Peyer's patch (tissue), 4 donors: ENCODE measurements around the gene DPM2. TPM values are rescaled to one million over a fixed set of nuclear protein-coding genes. Genes with fewer than 3 reads are reported as not detected.

ENCODE experiments used
- DNase-seq, 3 donors: peaks; one replicate each; pipeline ENCODE4 v3.0.0-alpha.2; 2017 to 2019
- H3K27ac ChIP-seq, 4 donors: fragments of 200-600 bp; sonication (generic); one replicate each; pipeline ENCODE4 v1.5.1; 2016 to 2019
- H3K27me3 ChIP-seq, 2 donors: fragments of 200-600 bp; sonication (generic); one replicate each; pipeline ENCODE4 v1.5.1; 2019
- H3K36me3 ChIP-seq, 3 donors: fragments of 200-600 bp; sonication (generic); one replicate each; pipeline ENCODE4 v1.5.1; 2016 to 2019
- H3K4me1 ChIP-seq, 4 donors: fragments of 200-600 bp; sonication (generic); one replicate each; pipeline ENCODE4 v1.5.1; 2016 to 2019
- H3K4me3 ChIP-seq, 4 donors: fragments of 200-600 bp; sonication (generic); 1 replicate in 3 of 4; 2 replicates in 1 of 4; pipeline ENCODE4 v1.5.1; 2016 to 2019; ENCODE audit warnings: mild to moderate bottlenecking in 1 of 4
- H3K9me3 ChIP-seq, 4 donors: fragments of 200-600 bp; sonication (generic); one replicate each; pipeline ENCODE4 v1.5.1; 2016 to 2019; ENCODE audit warnings: mild to moderate bottlenecking in 1 of 4
- POLR2A ChIP-seq, 2 donors: fragments of 450-650 bp; IDR thresholded peaks; one replicate each; pipeline ENCODE4 v1.5.1; 2017; ENCODE audit warnings: antibody characterized with exemption in 2 of 2, mild to moderate bottlenecking in 2 of 2, moderate library complexity in 2 of 2
- total RNA-seq, 4 donors: library from RNA; depleted of rRNA; stranded (reverse); fragments of >200 nt; gene quantifications; one replicate each; pipeline ENCODE4 v1.1.0, GENCODE V29; 2016
- TF ChIP-seq, protein P1 (sequence below), 6 experiments: fragments of 450-650 bp in 4 of 6; fragments of 200-600 bp in 2 of 6; sonication (generic) in 1 of 6; IDR thresholded peaks; one replicate each; pipeline ENCODE4 v1.5.1; 2017 to 2019; ENCODE audit warnings: antibody characterized with exemption in 6 of 6, mild to moderate bottlenecking in 3 of 6, moderate library complexity in 1 of 6

DPM2 gene
- total RNA-seq, 4 donors from 2014 or later = 20.6 to 27.3 (median 22.1) TPM

DNA sequence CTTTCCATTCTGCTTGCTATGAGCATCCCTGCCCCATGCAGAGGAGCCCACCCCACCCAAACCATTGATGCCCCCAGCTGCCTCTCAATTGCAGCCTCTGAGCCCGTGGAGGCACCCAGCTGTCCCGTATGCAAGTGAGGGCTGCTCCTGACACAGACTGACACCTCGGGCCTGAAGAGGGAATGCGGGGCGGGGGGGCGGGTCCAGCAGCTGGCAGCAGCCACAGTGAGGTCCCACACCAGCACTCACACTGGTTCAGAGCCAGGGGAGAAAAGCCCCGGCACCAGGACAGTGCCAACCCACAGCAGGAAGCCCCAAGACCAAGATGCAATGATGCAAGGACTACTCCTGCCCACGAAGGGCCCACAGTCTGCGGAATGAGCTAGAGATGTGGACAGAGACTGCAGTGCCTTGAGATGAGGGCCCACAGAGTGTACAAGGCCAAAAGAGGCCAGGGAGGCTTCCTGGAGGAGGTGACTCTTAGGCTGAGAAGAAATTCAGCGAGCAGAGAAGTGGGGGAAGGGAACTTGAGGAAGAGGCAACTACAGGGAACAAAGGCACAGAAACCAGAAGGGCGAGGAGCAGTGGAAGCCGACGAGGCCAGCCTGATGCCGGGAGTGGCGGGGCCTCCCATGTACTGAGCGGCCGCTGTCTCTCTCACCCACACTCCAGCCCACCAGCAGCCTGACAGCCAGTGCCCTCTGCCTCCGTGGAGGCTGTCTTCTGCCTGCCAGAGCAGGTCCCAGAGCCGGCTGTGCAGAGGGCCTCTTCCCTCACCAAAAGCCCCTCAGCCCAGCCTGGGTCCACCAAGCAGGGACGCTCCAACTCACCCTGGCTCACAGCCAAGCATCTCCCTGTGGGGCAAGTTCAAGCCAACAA lies 33.9 kb upstream of the DPM2 start:
- Histone ChIP-seq H3K27me3 (no peaks in the 10 kb centered on the region), H3K27ac (peak overlapping the region; percentile 95 to 99 (median 96)), H3K36me3 (no peaks in the 10 kb centered on the region), H3K9me3 (no peaks in the 10 kb centered on the region), H3K4me3 (peak overlapping the region; percentile 0 to 97 (median 23)), H3K4me1 (peaks cover 27 to 100% (median 82%) of the 10 kb centered on the region in 4 donors)
- TF ChIP-seq, protein P1, sequence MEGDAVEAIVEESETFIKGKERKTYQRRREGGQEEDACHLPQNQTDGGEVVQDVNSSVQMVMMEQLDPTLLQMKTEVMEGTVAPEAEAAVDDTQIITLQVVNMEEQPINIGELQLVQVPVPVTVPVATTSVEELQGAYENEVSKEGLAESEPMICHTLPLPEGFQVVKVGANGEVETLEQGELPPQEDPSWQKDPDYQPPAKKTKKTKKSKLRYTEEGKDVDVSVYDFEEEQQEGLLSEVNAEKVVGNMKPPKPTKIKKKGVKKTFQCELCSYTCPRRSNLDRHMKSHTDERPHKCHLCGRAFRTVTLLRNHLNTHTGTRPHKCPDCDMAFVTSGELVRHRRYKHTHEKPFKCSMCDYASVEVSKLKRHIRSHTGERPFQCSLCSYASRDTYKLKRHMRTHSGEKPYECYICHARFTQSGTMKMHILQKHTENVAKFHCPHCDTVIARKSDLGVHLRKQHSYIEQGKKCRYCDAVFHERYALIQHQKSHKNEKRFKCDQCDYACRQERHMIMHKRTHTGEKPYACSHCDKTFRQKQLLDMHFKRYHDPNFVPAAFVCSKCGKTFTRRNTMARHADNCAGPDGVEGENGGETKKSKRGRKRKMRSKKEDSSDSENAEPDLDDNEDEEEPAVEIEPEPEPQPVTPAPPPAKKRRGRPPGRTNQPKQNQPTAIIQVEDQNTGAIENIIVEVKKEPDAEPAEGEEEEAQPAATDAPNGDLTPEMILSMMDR (IDR thresholded peaks at IDR 0.05) = no peak
- no peak for TF ChIP-seq POLR2A (IDR thresholded peaks at IDR 0.05)
- DNase-seq = peak in 2 of 3 donors; percentile 49 to 61

DNA sequence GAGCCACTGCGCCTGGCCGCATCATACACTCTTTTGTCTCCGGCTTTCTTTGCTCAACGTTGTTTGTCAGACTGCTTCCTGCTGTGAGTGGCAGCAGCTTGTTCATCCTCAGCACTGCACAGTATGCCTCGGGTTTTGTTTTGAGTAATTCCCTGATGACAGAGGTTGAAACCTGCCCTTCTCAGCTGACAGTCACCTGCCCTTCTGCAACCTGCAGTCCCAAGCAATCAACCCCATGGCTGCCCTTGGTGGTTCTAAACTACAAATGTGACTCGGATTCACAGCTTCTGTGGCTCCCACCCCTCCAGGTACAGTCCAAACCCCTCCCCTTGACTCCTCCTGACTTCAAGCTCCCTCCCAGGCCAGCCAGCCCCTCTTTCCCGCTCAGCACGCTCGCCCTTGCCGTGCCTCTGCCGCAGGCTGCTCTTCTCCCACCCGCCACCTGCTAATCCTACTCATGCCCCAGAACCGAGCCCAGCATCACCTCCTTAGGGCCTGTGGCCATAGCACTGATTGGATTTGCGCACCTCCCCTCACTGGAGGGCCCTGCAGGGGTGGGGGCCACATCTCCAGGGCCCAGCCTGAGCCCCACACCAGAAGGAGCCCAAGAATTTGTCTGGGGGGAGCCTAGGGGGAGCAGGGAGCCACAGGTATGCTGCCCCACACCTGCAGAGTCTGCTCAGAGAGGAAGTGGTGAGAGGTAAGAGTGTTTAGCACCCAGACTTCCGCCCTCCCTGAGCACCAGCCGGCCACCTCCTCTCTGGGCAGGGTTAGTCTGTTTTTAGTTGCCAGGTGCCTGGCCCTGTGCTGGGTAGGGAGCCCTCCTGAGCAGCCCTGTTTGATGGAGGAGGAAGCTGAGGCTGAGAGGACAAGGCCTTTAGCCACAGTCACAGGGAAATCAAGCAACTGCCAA lies 33.0 kb upstream of the DPM2 start:
- peaks cover 27 to 100% (median 86%) of the 10 kb centered on the region in 4 donors for H3K4me1 ChIP-seq
- TF ChIP-seq POLR2A (IDR thresholded peaks at IDR 0.05) = no peak
- TF ChIP-seq, protein P1 (IDR thresholded peaks at IDR 0.05) = no peak
- H3K36me3 ChIP-seq = no peaks in the 10 kb centered on the region
- no peaks in the 10 kb centered on the region for H3K27me3 ChIP-seq
- H3K27ac ChIP-seq = peak overlapping the region; percentile 95 to 99 (median 96)
- DNase-seq = peak; percentile 53 to 90 (median 88)
- H3K9me3 ChIP-seq = no peaks in the 10 kb centered on the region
- peak overlapping the region; percentile 8 to 97 (median 24) for H3K4me3 ChIP-seq

DNA sequence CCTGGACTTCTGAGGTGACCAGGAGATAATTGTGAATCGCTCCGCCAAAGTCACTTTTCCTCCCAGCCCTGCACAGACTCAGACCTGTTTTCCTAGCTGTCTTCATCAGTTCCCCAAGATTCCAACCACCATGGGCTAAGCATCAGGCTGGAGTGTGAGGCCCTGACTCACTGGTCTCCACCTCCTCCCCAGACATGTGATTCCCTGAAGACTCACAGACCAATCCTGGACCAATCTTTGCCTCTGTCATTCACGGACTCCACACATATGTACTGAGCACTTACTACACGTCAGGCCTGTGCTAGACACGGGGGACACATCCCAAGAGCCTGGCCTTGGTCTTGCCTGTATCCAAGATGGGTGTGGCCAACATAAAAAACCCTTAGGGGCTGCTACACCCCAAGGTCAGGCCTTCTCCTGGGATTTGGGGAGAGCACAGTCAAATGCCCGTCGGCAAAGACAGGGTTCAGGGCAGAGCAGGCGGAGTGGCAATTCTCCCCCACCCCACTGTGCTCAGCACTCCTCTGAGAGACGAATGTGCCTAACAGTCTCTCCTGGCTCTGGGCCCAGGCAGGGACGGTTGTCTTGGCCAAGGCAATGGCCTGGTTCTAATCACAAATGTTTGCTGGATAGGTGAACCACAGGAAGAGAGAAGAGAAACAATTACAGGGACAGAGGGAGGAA lies 31.2 kb upstream of the DPM2 start:
- DNase-seq = peak in 1 of 3 donors; percentile 60
- Histone ChIP-seq H3K9me3 (no peaks in the 10 kb centered on the region), H3K27me3 (no peaks in the 10 kb centered on the region), H3K4me1 (peaks cover 24 to 98% (median 85%) of the 10 kb centered on the region in 4 donors), H3K27ac (peak overlapping the region; percentile 95 to 99 (median 96)), H3K36me3 (no peaks in the 10 kb centered on the region), H3K4me3 (peak overlapping the region in 1 of 4 donors; percentile 38)
- TF ChIP-seq POLR2A (IDR thresholded peaks at IDR 0.05) = peak in 1 of 2 donors; percentile 41
- TF ChIP-seq, protein P1 (IDR thresholded peaks at IDR 0.05) = no peak

DNA sequence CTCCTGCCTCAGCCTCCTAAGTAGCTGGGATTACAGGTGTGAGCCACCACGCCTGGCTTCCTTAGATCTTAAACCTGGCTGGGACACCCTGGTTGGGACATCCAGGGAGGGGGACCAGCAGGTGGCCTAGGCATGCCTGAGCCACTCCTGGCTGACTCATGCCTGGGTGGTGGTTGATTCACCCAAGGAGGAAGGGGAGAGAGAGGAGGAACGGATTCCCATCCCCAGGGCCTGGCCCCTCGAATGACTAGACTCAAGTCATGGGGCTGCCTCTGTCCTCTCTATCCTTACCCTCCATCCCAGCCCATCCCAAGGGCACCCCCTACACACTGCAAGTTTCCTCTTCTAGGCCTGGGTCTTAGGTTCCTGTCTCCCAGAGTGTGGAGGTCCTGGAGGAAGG lies 30.4 kb upstream of the DPM2 start:
- peak in 2 of 3 donors; percentile 84 to 92 for DNase-seq
- Histone ChIP-seq H3K27me3 (no peaks in the 10 kb centered on the region), H3K4me1 (peaks cover 23 to 98% (median 82%) of the 10 kb centered on the region in 4 donors), H3K27ac (peak overlapping the region; percentile 95 to 99 (median 96)), H3K36me3 (no peaks in the 10 kb centered on the region), H3K9me3 (no peaks in the 10 kb centered on the region), H3K4me3 (no peak overlapping the region)
- peak in 1 of 2 donors; percentile 52 for TF ChIP-seq POLR2A (IDR thresholded peaks at IDR 0.05)
- TF ChIP-seq, protein P1 (IDR thresholded peaks at IDR 0.05) = peak in 3 of 6 experiments; percentile 38 to 44 (median 39)
